Measurements from ENCODE around the gene STX3.

STX3 gene

DNA sequence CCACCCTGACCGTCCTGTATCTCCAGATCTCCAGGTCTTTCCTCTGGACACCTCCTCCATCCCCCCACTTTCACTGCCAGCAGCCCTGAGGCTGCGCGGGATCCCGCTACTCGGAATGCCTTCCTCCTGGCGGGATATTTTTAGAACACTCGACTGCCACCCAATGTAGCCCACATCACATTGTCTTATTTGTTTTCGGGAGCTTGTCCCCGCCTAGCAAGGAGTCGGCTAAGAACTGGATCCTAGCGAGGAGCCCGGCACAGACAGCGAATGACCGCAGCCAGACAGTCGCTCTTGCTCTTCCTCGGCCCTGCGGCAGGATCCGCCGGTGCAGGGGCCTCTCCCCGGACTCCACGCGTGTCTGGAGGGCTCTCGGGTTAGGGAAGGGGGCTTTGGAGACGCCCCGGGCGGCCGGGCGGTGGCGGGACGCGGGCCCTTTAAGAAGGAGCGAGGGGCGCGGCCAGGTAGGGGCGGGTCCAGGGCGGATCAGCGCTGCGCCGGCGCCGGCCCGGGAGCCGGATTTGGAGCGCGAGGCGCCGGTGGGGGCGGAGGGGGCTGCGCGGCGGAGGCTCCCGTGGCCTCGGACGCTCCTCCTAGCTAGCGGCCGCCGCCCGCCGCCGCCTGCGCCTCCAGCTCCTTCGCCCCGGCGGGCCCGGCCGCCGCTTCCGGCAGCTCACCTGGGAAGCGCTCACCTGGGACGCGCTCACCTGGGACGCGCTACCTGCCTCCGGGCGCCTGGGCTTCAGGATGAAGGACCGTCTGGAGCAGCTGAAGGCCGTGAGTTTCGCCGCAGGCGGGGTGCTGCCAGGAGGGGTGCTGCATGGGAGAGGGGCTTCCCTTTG lies at the start of gene STX3:
Gene STX3, plus strand, starts transcription at position 518 of the 842 bp plus-strand sequence. Its CDS starts 230 bp downstream, at position 748.
- peak; percentile 58 for DNase-seq (ENCODE audit: low read depth)

DNA sequence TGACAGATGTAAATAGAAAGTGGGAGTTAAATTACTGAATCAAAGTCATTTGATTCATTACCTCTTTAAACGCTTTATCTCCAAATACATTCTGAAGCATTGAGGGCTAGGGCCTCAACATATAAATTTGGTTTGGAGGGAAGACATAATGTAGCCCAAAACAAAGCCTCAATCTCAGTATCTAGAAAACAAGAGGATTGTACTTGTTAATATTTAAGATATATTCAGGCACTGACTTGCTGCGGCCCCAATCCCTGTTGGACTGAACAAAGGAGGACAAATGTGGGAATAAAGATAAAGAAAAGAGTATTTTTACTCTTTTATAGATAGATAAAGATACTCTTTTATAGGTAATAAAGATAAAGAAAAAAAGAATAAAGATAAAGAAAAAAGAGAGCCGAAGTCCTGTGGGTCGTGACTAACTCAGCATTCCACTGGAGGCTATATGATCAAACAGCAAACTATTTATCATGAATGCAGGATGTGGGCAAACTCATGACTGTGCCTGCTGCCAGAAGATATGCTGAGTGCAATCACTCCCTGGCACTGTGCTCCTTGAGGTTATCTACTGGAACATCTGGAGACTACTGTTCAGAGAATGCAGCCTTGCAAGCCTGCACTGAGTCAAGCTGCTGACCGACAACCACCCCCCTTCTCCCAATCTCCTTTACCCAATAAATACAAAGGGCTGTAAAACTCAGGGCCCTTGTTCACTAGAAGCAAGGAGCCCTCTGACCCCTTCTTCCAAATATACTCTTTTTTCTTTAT lies 48.5 kb upstream of the STX3 start:
- DNase-seq (ENCODE audit: low read depth): no peak

DNA sequence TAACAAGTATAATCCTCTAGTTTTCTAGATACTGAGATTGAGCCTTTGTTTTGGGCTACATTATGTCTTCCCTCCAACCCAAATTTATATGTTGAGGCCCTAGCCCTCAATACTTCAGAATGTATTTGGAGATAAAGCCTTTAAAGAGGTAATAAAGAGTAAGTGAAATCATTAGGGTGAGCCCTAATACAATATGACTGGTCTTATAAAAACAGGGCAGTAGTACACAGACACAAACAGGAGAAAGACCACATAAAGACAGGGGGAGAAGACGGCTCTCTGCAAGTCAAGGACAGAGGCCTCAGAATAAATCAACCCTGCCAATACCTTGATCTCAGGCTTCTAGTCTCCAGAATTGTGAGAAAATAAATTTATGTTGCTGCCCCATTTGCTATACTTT lies 47.8 kb upstream of the STX3 start:
- no peak for DNase-seq (ENCODE audit: low read depth)

DNA sequence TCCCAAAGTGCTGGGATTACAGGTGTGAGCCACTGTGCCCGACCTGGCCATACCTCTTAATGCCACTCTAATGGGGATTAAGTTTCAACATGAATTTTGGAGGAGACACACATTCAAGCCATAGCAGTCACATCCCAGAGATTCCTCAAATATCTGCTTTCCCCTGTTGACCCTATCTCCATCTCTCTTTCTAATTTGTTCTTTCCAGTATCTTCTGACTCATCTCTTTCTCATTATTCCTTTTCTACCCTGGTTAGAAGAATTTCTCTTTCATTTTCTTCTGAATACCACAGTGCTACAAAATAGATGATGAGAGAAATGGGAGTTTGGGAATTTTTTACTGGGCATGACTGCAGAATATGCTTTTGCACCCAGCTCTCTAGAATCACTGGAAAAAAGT lies 46.6 kb upstream of the STX3 start:
- DNase-seq (ENCODE audit: low read depth): no peak

DNA sequence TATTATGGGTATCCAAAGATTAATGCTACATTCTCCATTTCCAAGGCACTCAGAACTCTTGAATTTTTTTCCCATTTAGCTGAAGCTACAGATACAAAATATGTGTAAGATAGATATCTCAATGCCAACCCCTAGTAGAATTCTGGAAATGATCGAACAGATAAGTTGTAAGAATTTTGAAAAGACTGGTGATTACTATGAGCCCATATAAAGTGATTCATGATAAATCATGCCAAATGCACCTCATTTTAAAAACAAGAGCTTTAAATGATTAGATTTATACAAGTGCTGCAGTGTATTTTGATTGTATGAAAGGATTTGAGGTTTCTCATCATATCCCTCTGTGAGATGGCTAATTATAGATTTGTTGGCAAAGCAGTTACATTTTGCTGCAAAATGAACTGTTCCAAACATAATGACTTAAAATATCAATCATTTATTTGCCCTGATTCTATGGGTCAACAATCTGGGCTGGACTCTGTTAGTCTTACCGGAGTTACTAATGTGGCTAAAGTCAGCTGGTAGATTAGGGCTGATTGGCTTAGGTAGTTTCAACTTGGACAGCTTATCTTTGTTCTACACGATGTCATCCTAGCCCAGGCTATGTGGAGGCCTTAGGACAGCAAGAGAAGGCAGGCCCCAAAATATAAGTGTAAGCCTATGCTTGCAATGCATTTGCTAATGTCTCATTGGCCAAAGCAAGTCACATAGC lies 44.9 kb upstream of the STX3 start:
- DNase-seq (ENCODE audit: low read depth): no peak

DNA sequence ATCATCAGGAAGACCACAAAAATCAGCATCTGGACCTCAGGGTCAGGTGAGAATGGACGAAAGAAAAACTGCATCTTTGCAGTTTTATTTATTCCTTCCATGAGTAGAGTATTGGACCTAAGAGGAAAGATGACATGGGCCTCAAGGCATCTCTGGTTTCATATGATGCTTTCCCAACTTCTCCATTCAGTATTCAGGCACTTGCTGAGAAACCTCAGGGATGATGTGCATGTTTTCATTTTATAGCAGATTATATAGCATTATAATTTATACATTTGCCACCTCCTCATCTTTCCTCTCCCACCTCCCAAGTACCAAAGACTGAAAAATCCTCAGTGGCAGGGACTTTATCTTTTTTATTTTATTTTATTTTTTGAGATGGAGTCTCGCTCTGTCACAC lies 41.4 kb upstream of the STX3 start, which contains the start of gene OR10V1:
Gene OR10V1, minus strand, starts transcription at position 101 of the 400 bp plus-strand sequence. Its CDS starts 0 bp downstream, at position 101.
- no peak for DNase-seq (ENCODE audit: low read depth)

DNA sequence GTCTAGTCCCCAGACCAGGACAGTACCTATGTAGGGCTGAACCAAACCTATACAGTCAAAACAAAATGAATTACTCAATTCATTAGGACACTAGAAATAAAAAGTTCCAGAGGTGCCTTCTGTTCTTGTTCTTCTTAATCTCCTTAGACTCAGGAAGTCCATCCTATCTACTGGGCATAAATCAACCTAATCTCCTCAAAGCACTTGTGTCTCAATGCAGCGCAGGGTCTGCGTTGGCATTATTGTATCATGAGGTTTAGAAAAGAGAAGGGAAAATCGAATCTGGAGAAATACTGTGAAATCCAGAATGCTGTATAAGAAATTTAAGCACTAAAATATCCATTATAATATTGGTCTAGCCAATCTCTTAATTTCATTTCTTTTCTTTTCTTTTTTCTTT lies 39.1 kb upstream of the STX3 start:
- DNase-seq (ENCODE audit: low read depth): no peak

DNA sequence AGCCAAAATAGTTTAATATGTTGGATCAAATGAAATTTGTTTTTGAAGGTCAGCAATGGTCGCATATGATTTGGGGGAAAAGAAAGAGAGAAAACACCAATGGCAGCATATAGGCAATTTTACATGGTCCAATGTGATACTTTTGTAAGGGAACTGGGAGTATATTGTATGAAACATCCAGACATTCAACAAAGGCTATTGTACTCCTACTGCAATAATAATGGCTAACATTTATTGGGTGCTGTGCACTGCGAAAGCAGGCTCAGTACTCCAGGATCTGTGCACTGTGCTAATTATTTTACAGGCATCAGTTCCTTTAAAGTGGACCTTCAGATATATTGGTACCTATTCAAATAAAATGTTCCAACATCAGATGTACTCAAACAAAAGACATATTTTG lies 35.6 kb upstream of the STX3 start:
- DNase-seq (ENCODE audit: low read depth): no peak

DNA sequence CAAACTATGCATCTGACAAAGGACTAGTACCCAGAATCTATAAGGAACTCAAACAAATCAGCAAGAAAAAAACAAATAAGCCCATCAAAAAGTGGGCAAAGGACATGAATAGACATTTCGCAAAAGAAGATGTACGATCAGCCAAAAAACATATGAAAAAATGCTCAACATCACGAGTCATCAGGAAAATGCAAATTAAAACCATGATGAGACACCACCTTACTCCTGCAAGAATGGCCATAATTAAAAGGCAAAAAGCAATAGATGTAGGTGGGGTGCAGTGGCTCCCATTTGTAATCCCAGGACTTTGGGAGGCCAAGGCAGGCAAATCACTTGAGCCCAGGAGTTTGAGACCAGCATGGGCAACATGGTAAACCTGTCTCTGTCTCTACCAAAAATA lies 31.1 kb upstream of the STX3 start:
- no peak for DNase-seq (ENCODE audit: low read depth)

DNA sequence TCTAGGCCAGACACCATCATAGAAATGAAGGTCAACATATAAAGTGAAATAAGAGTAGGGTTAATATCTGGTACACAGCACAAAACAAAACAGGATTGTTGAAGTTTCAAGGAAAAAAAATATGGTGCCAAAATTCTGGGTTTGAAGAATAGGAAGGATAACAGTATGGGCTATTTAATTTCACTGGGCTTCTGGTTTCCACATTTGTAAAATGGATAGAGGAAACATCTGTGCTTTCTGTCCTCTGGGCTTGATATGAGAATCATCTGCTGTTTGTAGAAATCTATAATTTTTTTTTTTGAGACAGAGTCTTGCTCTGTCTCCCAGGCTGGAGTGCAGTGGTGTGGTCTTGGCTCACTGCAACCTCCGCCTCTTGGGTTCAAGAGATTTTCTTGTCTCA lies 27.8 kb upstream of the STX3 start:
- no peak for DNase-seq (ENCODE audit: low read depth)

DNA sequence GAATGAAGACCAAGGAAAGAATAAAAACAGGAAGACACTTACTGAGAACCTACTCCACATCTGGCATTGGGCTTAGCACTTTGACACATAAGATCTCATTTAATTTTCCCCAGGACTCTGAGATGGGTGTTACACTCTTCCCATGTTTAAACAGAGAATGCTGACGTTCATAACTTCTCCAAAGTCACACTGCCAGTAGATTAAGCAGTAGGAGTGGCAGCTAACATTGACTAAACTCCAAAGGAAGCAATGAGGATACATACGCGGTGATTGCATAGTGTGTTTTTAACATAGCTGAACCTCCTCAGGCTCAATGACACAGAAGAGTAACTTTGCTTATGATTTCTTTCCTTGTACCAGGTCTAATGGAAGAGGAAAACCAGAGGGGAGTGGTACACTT lies 27.0 kb upstream of the STX3 start:
- DNase-seq (ENCODE audit: low read depth): no peak

DNA sequence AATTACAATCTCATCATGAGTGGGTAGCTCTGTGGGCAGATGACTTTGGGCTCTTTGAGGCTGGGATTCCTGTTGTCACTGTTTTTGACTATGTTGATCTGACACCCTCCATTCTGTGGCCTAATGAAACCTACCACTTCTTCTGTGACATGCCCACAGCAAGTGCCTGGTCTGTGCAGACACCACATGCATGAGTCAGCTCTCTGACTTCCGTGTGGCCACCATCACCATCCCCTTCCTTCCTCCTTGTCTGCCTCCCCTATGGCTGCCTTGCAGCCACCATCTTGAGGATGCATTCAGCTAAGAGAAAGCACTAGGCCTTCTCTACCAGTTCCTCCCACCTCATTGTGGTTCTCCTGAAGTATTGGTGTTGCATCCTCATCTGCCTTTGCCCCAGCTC lies 26.3 kb upstream of the STX3 start:
- no peak for DNase-seq (ENCODE audit: low read depth)

DNA sequence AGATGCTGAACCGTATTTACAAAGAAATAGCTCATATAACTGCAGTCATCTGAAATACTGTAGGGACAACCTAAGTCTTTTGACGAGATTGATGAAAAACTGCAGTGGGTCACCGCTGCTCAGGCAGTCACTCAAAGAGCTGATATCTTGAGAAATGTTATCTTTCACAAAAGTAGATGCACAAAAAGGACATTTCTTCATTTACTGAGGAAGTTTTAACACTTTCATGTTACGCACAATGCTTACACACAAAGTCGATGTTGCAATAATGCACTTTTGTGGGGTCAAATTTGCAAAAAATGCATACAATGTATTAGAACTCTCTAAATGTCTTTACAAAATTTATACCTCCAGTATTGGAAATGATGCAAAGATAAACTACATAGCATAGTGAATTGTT lies 25.3 kb upstream of the STX3 start:
- DNase-seq (ENCODE audit: low read depth): no peak

DNA sequence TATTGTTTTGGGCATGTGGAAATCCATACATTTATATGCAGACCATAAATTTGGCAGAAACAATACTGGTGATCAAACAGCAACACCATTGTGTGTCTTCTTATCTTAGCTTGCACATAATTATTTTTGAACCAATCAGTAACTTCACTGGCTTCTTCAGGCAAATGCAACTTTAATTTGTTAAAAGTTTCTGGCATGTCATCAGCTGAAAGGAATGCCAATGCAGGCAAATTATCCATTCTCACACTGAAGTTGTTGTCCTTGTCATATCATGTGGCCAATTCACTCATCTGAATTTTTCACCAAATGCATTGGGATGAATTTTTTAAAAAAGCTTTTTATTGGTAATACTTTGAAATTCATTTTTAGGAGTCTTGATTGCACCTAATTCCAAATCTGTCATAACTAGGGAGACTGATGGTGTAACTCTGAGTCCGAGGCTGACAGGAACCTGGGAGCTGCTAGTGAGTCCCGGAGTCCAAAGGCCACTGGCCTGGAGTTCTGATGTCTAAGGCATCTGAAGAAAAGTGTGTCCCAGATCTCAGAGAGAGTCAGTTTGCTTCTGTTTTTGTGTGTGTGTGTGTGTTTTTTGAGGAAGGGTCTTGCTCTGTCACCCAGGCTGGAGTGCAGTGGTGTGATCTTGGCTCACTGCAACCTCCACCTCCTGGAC lies 24.1 kb upstream of the STX3 start:
- no peak for DNase-seq (ENCODE audit: low read depth)

DNA sequence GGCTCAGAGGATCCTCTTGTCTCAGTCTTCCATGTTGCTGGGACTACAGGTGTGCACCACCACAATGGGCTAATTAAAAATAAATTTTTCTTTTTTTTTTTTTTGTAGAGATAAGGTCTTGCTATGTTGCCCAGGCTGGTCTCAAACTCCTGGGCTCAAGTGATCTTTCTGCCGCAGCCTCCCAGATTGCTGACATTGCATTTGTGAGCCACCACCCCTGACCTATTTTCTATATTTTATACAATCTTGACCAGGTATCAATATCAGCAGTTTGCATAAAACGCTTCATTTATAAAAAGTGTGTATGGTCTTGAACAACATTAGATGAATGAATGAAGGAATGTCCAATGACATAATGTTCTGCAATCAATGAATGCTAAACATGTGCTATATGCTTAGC lies 9.1 kb upstream of the STX3 start:
- DNase-seq (ENCODE audit: low read depth): no peak

DNA sequence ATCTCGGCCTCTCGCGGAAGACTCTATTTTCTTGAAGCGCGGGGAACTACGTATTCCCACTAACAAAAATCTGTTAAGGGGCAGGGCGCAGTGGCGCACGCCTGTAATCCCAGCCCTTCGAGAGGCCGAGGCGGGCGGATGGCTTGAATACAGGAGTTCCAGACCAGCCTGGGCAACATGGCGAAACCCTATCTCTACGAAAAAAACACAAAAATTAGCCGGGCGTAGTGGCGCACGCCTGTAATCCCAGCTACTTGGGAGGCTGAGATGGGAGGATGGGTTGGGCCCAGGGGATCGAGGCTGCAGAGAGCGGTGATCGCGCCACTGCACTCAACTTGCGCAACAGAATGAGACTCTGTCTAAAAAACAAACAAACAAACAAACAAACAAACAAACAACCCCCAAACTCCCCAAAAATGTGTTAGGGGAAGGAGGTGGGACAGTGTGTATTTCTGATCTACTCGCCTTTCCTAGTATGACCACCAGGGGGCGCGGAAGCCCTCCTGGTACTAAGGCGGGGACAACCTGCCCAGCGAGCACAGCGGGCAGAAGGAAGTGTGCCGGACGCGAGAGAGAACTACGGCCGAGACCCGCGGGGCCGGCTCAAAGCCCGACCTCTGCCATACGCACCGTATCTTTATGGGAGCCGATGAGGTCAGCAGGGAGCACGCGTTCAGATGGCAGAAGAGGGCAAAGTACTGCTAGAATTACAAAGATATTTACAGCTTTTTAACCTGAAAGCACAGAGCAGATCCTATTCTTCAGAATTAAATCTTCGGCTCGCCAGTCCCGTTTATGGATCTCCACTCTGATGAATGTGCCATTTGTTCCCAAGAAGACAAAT lies 1.3 kb upstream of the STX3 start:
- peak; percentile 76 for DNase-seq (ENCODE audit: low read depth)

DNA sequence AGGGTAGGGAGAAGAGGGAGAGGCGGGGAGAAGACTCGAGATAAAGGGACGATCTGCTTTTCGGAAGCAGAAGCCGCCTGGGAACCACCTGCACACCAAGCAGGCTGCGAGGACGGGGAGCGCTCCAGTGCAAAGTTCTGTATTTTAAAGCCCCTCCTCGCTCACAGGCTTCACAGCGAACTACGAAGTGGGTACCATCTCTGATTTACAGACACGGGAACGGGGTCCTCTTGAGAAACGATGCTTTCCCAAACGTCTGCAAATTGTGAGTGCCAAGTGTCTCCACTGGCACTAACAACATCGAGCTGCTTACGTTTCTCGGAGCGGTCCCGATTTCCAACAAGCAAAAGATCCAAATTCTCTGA lies 700 bp upstream of the STX3 start:
- DNase-seq (ENCODE audit: low read depth): no peak

DNA sequence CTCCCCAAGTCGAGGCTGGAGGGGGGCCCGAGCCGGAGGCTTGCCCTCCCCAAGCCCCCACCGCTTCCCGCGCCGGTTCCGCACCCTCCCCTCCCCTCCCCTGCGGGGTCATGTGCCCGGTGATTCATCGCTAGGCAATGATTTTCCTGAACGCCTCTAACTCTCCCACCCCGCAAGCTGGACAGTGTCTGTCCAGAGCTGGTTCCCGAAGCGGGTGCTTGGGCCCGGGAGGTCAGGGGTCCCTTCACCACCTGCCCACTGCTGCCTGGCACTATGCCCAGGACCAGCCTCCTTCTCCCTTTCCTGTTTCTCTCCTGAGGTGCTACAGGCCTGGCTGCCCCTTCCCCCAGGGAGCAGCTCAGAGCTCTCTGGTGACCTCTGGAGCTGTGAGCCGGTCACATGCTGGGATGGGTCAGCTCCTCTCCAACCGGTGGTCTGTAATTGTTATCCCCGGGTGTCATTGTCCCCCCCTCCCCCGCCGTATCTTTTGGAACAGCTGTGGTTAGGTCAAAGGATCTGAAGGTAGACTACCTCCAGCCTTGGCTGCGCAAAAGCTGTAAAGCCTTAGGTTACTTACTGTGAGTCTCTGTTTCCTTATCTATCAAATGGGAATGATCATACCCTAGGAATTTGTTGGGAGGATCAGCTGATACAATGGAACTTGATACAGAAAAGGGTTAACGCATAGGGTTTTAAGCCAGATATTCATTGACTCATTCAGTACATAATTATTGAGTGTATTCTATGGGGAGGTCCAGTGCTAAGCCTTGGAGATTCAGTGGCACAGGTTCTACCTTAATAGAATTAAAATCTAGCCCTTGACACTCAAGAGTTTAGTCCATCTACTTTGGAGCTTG lies 753 bp downstream of the STX3 start:
- DNase-seq (ENCODE audit: low read depth): peak; percentile 14

DNA sequence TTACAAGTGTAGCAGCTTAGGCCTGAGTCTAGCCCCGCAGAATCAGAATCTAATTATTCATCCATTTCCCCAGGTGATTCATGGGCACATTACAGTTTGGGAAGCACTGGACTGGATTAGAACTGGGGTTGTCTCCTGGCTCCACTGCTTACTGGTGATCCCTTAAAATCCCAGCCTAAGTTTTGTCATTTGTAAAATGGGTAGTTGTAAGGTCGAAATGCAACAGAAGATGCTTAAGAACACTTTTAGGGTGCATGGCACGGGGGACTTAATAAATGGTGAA lies 1.3 kb downstream of the STX3 start:
- DNase-seq (ENCODE audit: low read depth): no peak

DNA sequence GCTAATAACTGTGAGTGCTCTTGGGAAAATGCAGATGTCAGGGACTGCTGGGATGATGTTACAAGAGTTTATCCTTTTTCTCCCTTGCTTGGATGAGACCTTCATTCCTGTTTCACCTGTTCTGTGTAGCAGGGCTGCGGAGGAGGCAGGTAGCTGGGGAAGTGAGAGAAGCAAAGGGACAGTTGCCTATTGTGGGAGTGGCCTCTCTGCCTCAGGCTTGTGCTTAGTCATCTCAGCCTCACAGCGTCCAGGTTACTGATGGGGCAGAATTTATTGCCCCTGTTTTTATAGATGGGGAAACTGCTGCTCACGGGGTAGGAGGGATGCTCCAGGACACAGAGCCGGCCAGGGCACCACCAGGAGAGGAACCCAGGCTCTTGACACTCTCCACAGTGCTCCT lies 1.7 kb downstream of the STX3 start:
- no peak for DNase-seq (ENCODE audit: low read depth)

All from stimulated activated CD8-positive, alpha-beta memory T cell treated with anti-CD3 and anti-CD28 coated beads, Interleukin-4, amount 100 ng/mL, for 24 hours (primary cell).